SH-SY5Y (cell line): ENCODE results near the gene CXXC5.

Experiments
- GATA2 ChIP-seq: IDR thresholded peaks from 2 replicates; pipeline ENCODE4 v1.6.1; 2011; ENCODE audit warnings: mild to moderate bottlenecking, low read depth, low read length
- GATA3 ChIP-seq: IDR thresholded peaks from 2 replicates; pipeline ENCODE4 v1.6.1; 2011; ENCODE audit warnings: low read depth, mild to moderate bottlenecking, low read length, moderate library complexity

DNA sequence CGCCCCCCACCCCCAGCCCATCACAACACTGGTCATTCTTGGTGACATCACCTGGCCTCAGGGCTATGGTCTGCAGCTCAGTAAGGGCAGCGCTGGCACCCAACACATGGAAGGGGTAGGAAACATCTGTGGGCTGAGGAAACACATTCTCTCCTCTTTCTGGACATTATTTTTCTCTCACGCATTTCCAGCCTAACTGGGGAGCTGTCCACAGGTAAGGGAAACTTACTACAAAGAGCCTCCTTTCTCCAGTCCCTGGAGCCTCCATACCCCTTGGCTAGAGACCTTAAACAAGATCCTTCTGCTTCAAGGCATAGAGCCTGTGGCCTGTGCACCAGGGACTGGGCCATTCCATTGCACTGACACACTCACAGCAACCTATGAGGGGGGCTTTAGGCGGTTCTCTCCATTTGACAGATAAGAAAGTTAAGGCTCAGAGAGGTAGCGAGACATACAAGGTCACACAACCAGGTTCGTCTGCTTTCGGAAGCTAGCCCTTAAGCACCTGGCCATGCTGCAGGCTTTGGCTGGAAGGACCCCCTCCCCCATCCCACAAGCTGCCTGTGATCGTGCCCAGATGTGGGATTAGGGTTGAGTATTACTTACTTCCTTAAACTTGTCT is 40.7 kb downstream of the CXXC5 start:
- TF ChIP-seq GATA2 (no peak), GATA3 (no peak)
